ENCODE measurements around the gene IL12RB2. TPM values are rescaled to one million over a fixed set of nuclear protein-coding genes. Genes with fewer than 3 reads are reported as not detected.

IL12RB2 gene
- total RNA-seq, 4 donors from 2014 or later, result 0.64 to 1.1 TPM; not detected in 2

DNA sequence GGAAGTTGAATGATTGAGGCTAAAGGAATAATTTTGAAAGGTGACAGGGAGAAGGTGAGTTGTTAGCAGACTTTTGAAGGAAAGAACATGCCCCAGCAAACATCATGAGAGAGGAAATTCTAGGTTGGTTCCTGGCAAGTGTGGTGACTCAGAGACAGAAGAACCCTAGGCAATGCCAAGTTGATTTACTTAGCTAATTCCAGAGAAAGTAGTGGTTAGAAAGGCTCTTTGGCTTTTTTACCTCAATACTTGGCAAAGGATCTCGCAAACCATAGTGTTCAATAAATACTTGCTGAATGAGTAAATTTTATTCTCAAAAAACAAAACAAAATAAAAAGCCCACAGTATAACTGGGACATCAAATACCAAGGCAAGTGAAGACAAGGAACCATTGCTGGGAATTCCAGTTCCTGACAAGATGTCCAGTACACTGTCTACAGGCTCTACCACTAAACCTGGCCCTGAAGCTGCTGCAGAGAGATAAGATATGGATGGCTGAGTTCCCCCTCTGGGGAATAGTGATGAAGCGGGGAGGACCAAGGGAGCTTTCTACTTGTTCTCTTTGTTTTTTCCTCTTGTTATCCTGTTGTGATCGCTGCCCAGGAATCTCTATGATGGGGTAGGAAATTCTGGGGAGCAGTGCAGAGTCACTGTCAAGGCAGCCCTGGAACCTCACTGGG is 48.2 kb downstream of the IL12RB2 start:
- no peak for DNase-seq
- Histone ChIP-seq H3K27me3 (no peaks in the 10 kb centered on the region), H3K9me3 (no peaks in the 10 kb centered on the region), H3K27ac (no peak overlapping the region), H3K4me1 (no peaks in the 10 kb centered on the region), H3K4me3 (no peak overlapping the region), H3K36me3 (no peaks in the 10 kb centered on the region)
- TF ChIP-seq POLR2A (IDR thresholded peaks at IDR 0.05), result no peak
- TF ChIP-seq, protein P1, sequence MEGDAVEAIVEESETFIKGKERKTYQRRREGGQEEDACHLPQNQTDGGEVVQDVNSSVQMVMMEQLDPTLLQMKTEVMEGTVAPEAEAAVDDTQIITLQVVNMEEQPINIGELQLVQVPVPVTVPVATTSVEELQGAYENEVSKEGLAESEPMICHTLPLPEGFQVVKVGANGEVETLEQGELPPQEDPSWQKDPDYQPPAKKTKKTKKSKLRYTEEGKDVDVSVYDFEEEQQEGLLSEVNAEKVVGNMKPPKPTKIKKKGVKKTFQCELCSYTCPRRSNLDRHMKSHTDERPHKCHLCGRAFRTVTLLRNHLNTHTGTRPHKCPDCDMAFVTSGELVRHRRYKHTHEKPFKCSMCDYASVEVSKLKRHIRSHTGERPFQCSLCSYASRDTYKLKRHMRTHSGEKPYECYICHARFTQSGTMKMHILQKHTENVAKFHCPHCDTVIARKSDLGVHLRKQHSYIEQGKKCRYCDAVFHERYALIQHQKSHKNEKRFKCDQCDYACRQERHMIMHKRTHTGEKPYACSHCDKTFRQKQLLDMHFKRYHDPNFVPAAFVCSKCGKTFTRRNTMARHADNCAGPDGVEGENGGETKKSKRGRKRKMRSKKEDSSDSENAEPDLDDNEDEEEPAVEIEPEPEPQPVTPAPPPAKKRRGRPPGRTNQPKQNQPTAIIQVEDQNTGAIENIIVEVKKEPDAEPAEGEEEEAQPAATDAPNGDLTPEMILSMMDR (IDR thresholded peaks at IDR 0.05), result no peak
- intact Hi-C loops (cut with DNase I; ENCODE audit: low total_unique reads), result no loop called here

DNA sequence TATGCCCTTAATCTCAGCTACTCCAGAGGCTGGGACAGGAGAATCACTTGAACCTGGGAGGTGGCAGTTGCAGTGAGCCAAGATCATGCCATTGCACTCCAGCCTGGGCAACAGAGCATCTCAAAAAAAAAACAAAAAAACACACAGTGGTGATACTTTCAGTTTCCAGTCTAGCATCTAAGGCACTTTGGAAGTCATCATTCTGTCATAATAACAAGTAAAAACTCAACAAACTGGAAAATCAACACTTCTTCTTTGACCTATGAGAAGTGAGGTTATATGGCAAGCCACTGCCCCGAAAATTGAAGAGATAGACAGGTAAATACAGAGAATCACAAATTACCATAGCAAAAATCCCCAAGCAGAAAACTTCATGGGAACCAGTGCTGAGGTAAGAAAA is 51.9 kb downstream of the IL12RB2 start:
- H3K4me1 ChIP-seq, result no peaks in the 10 kb centered on the region
- DNase-seq, result no peak
- H3K27ac ChIP-seq, result no peak overlapping the region
- TF ChIP-seq POLR2A (IDR thresholded peaks at IDR 0.05), result no peak
- TF ChIP-seq, protein P1 (IDR thresholded peaks at IDR 0.05), result no peak
- H3K4me3 ChIP-seq, result no peak overlapping the region
- H3K36me3 ChIP-seq, result no peaks in the 10 kb centered on the region
- intact Hi-C loops (cut with DNase I; ENCODE audit: low total_unique reads), result no loop called here
- H3K9me3 ChIP-seq, result no peaks in the 10 kb centered on the region
- no peaks in the 10 kb centered on the region for H3K27me3 ChIP-seq

DNA sequence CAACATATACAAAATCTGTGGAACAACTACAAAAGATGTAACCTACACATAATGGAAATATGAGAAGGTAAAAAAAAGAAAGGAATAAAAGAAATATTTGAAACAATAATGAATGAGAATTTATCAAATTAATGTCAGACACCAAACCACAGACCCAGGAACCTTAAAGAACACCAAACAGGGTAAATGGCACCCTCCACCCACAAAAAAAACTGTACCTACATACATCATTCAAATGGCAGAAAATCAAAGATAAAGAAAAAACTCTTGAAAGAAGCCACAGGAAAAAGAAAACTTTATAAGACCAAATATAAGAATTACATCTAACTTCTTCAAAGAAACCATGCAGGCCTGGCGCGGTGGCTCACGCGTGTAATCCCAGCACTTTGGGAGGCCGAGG is 54.0 kb downstream of the IL12RB2 start:
- DNase-seq, result no peak
- Histone ChIP-seq H3K4me3 (no peak overlapping the region), H3K27me3 (no peaks in the 10 kb centered on the region), H3K27ac (no peak overlapping the region), H3K36me3 (no peaks in the 10 kb centered on the region), H3K4me1 (no peaks in the 10 kb centered on the region), H3K9me3 (no peaks in the 10 kb centered on the region)
- no peak for TF ChIP-seq POLR2A (IDR thresholded peaks at IDR 0.05)
- TF ChIP-seq, protein P1 (IDR thresholded peaks at IDR 0.05), result no peak
- intact Hi-C loops (cut with DNase I; ENCODE audit: low total_unique reads), result no loop called here

DNA sequence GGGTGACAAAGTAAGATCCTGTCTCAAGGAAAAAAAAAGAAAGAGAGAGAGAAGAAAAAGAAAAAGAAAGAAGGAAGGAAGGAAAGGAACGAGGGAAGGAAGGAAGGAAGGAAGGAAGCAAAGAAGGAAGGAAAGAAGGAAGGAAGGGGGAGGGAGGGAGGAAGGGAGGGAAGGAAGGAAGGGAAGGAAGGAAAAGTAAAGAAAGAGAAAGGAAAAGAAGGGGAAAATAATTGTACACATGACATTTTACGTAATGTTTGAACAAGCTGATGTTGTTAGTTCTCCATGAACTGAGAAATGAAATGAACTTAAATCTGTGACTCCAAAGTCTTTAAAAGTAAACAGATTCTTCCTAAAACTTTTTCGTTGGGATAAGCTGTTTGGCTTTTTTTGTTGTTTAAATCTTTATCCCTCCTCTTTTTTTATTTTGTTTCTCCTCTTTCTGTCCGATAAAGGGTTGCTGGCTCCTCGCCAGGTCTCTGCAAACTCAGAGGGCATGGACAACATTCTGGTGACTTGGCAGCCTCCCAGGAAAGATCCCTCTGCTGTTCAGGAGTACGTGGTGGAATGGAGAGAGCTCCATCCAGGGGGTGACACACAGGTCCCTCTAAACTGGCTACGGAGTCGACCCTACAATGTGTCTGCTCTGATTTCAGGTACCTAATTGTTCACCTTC is 59.8 kb downstream of the IL12RB2 start:
- Histone ChIP-seq H3K9me3 (no peaks in the 10 kb centered on the region), H3K4me3 (no peak overlapping the region), H3K27ac (no peak overlapping the region), H3K27me3 (no peaks in the 10 kb centered on the region), H3K36me3 (no peaks in the 10 kb centered on the region), H3K4me1 (no peaks in the 10 kb centered on the region)
- TF ChIP-seq POLR2A (IDR thresholded peaks at IDR 0.05), result no peak
- TF ChIP-seq, protein P1 (IDR thresholded peaks at IDR 0.05), result no peak
- peak; percentile 16 to 21 for DNase-seq
- intact Hi-C loops (cut with DNase I; ENCODE audit: low total_unique reads), result no loop called here

DNA sequence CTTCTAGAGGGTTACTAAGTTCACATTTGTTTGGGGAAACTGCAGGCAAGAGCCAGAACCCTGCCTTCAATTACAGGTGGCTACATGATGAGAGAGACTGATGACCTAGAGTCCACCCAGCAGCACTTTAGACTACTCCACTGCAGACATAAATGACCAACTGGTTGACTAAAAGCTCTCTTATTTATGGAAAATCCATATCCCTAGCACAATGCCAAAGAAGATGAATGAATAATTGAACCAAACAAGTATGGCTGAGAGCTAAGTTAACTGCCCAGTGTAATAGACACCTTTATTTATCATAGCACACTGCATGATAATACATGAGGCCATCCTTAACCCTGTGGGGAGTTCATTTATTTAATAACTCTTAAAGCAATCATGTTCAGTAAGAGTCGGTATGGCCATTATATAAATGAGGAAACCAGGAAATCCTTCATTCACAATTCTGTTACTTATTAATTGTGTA is 60.4 kb downstream of the IL12RB2 start:
- H3K9me3 ChIP-seq, result no peaks in the 10 kb centered on the region
- TF ChIP-seq, protein P1 (IDR thresholded peaks at IDR 0.05), result no peak
- no peak for TF ChIP-seq POLR2A (IDR thresholded peaks at IDR 0.05)
- DNase-seq, result no peak
- intact Hi-C loops (cut with DNase I; ENCODE audit: low total_unique reads), result no loop called here
- no peaks in the 10 kb centered on the region for H3K27me3 ChIP-seq
- no peak overlapping the region for H3K27ac ChIP-seq
- no peaks in the 10 kb centered on the region for H3K4me1 ChIP-seq
- no peak overlapping the region for H3K4me3 ChIP-seq
- H3K36me3 ChIP-seq, result no peaks in the 10 kb centered on the region

Measured in uterus (tissue), 4 donors.